Activated CD8-positive, alpha-beta memory T cell treated with anti-CD3 and anti-CD28 coated beads for 1 hour (primary cell): ENCODE results near the gene KBTBD4.
"Not testable (repeated sequence)": the region's sequence is repeated elsewhere in the genome, so short reads cannot be mapped to it uniquely, and the experiment has no call there.

Experiments
- DNase-seq, 2 donors: peaks; one replicate each; pipeline ENCODE4 v3.0.0-alpha.2; 2020; ENCODE audit warnings: low read depth in 1 of 2; ENCODE audit errors: extremely low read depth in 1 of 2

The KBTBD4 gene

GRCh38 chr11:47564366-47564765 lies 14.4 kb downstream of the KBTBD4 start:
- not testable (repeated sequence) for DNase-seq

- not testable (repeated sequence) for DNase-seq
Measured at GRCh38 chr11:47562393-47562792, 16.4 kb downstream of the KBTBD4 start.

- DNase-seq = no peak
Measured at GRCh38 chr11:47560426-47560825, 18.3 kb downstream of the KBTBD4 start.

GRCh38 chr11:47558695-47559094 lies 20.1 kb downstream of the KBTBD4 start:
- DNase-seq = no peak

GRCh38 chr11:47557004-47557403 lies 21.8 kb downstream of the KBTBD4 start:
- not testable (repeated sequence) for DNase-seq

- no peak for DNase-seq
Measured at GRCh38 chr11:47553406-47553743, 25.4 kb downstream of the KBTBD4 start.

GRCh38 chr11:47552566-47553405 lies 26.0 kb downstream of the KBTBD4 start, which contains the start of gene CELF1:
TSS of gene CELF1 (minus strand) at chr11:47553132. CDS start at chr11:47499523, 53,609 bp downstream.
- DNase-seq = peak; percentile 64 to 90

GRCh38 chr11:47552056-47552565 lies 26.7 kb downstream of the KBTBD4 start:
- DNase-seq = no peak

GRCh38 chr11:47551086-47551485 lies 27.7 kb downstream of the KBTBD4 start:
- DNase-seq = no peak

GRCh38 chr11:47550288-47551047 lies 28.3 kb downstream of the KBTBD4 start:
- no peak for DNase-seq

- DNase-seq = not testable (repeated sequence)
Measured at GRCh38 chr11:47546274-47546673, 32.5 kb downstream of the KBTBD4 start.

- DNase-seq = no peak
Measured at GRCh38 chr11:47545298-47545697, 33.5 kb downstream of the KBTBD4 start.

GRCh38 chr11:47541070-47541469 lies 37.7 kb downstream of the KBTBD4 start:
- DNase-seq = no peak

- no peak for DNase-seq
Measured at GRCh38 chr11:47539681-47540039, 39.1 kb downstream of the KBTBD4 start.

- DNase-seq = no peak
Measured at GRCh38 chr11:47538741-47539565, 39.8 kb downstream of the KBTBD4 start.

GRCh38 chr11:47536915-47537314 lies 41.9 kb downstream of the KBTBD4 start:
- no peak for DNase-seq

GRCh38 chr11:47534704-47535251 lies 44.0 kb downstream of the KBTBD4 start:
- no peak for DNase-seq

- no peak for DNase-seq
Measured at GRCh38 chr11:47533690-47534151, 45.0 kb downstream of the KBTBD4 start.

- no peak for DNase-seq
Measured at GRCh38 chr11:47532597-47533213, 46.1 kb downstream of the KBTBD4 start.

- DNase-seq = no peak
Measured at GRCh38 chr11:47531666-47532065, 47.1 kb downstream of the KBTBD4 start.
